Endothelial cell of umbilical vein (primary cell): ENCODE measurements around the gene SHC1.

Experiments used
- CTCF ChIP-seq, 2 donors: IDR thresholded peaks; 1 replicate in 1 of 2; 2 replicates in 1 of 2; pipeline ENCODE4 v1.5.1; 2011; ENCODE audit warnings: low read length in 2 of 2, mild to moderate bottlenecking in 2 of 2, moderate library complexity in 2 of 2, control low read depth in 1 of 2, inconsistent platforms in 1 of 2, low read depth in 1 of 2; ENCODE audit not compliant: insufficient read depth in 1 of 2; ENCODE audit errors: extremely low read depth in 1 of 2
- EZH2 ChIP-seq: IDR thresholded peaks from 2 replicates; pipeline ENCODE4 v1.6.1; 2012; ENCODE audit warnings: borderline replicate concordance, low read depth, mild to moderate bottlenecking, moderate library complexity, low read length, inconsistent platforms; ENCODE audit not compliant: severe bottlenecking
- POLR2A ChIP-seq: IDR thresholded peaks from 2 replicates; pipeline ENCODE4 v1.6.1; 2012; ENCODE audit warnings: low read depth, mild to moderate bottlenecking, control low read depth, low read length
- POLR2AphosphoS5 ChIP-seq: IDR thresholded peaks from 2 replicates; pipeline ENCODE4 v1.6.1; 2012; ENCODE audit warnings: low read depth, mild to moderate bottlenecking, control low read depth, low read length, moderate library complexity; ENCODE audit not compliant: insufficient read depth

GRCh38 chr1:154999571-155000410 lies 29.2 kb upstream of the SHC1 start:
- TF ChIP-seq EZH2 (no peak), CTCF (IDR thresholded peaks at IDR 0.05; ENCODE audit: extremely low read depth in 1 of 2, insufficient read depth in 1 of 2, low read depth in 1 of 2, low read length in 2 of 2) (no peak), POLR2AphosphoS5 (no peak), POLR2A (no peak)
